Neural crest cell (in vitro differentiated cells): ENCODE data around the gene B4GALT6. TPM values are rescaled to one million over a fixed set of nuclear protein-coding genes. Genes with fewer than 3 reads are reported as not detected.

Experiments
- DNase-seq: peaks from one replicate; pipeline ENCODE4 v3.0.0; 2021; ENCODE audit warnings: low read depth, mixed read lengths, low spot score
- H3K27ac Mint-ChIP-seq: one replicate; pipeline ENCODE4 v1.8.0; 2021; ENCODE audit warnings: mild to moderate bottlenecking, mixed read lengths; ENCODE audit not compliant: unreplicated experiment
- H3K27me3 Mint-ChIP-seq: 2 replicates; pipeline ENCODE4 v1.8.0; 2021; ENCODE audit warnings: low read depth, mild to moderate bottlenecking, mixed read lengths
- H3K36me3 Mint-ChIP-seq: 2 replicates; pipeline ENCODE4 v1.8.0; 2021; ENCODE audit warnings: low read depth, mild to moderate bottlenecking, mixed read lengths
- H3K4me1 Mint-ChIP-seq: 2 replicates; pipeline ENCODE4 v1.8.0; 2021; ENCODE audit warnings: mixed read lengths
- H3K4me3 Mint-ChIP-seq: one replicate; pipeline ENCODE4 v1.8.0; 2021; ENCODE audit warnings: mild to moderate bottlenecking, mixed read lengths
- H3K9me3 Mint-ChIP-seq: 2 replicates; pipeline ENCODE4 v1.8.0; 2021; ENCODE audit warnings: mixed read lengths
- total RNA-seq: library from RNA; stranded (reverse); gene quantifications from 2 replicates; pipeline ENCODE4 v1.2.1, GENCODE V29; 2021
- TF ChIP-seq, protein P1 (sequence below): fragments of 200-600 bp; sonication (generic); conservative IDR thresholded peaks from 2 replicates; pipeline ENCODE4 v1.5.0; 2021; ENCODE audit warnings: antibody characterized with exemption, mild to moderate bottlenecking

Gene B4GALT6
- total RNA-seq, 1 donor from 2014 or later, result 43.4 TPM

DNA sequence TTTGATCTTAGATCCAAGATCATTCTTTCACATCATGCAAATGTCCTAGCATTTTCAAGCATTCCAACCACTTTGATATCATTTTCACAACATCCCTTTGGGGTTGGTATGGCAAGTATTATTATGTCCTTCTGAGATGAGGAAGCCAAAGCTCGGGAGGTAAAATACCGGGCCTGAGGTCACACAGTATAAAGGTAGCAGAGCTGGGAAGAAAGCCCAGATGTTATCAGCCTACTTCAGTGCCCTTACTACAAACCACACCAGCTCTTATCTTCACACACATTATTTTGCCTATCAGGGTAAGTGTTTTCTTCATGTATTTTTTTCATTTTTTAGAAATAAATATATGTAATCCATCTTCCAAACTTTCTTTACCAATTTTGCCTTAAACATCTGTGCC, 4.2 kb upstream of the B4GALT6 start:
- H3K4me3 Mint-ChIP-seq, result no peak overlapping the region
- H3K36me3 Mint-ChIP-seq, result no peaks in the 10 kb centered on the region
- DNase-seq, result no peak
- TF ChIP-seq, protein P1, sequence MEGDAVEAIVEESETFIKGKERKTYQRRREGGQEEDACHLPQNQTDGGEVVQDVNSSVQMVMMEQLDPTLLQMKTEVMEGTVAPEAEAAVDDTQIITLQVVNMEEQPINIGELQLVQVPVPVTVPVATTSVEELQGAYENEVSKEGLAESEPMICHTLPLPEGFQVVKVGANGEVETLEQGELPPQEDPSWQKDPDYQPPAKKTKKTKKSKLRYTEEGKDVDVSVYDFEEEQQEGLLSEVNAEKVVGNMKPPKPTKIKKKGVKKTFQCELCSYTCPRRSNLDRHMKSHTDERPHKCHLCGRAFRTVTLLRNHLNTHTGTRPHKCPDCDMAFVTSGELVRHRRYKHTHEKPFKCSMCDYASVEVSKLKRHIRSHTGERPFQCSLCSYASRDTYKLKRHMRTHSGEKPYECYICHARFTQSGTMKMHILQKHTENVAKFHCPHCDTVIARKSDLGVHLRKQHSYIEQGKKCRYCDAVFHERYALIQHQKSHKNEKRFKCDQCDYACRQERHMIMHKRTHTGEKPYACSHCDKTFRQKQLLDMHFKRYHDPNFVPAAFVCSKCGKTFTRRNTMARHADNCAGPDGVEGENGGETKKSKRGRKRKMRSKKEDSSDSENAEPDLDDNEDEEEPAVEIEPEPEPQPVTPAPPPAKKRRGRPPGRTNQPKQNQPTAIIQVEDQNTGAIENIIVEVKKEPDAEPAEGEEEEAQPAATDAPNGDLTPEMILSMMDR, result no peak
- H3K9me3 Mint-ChIP-seq, result no peaks in the 10 kb centered on the region
- peaks cover 22% of the 10 kb centered on the region for H3K4me1 Mint-ChIP-seq
- no peak overlapping the region for H3K27ac Mint-ChIP-seq
- H3K27me3 Mint-ChIP-seq, result no peaks in the 10 kb centered on the region

DNA sequence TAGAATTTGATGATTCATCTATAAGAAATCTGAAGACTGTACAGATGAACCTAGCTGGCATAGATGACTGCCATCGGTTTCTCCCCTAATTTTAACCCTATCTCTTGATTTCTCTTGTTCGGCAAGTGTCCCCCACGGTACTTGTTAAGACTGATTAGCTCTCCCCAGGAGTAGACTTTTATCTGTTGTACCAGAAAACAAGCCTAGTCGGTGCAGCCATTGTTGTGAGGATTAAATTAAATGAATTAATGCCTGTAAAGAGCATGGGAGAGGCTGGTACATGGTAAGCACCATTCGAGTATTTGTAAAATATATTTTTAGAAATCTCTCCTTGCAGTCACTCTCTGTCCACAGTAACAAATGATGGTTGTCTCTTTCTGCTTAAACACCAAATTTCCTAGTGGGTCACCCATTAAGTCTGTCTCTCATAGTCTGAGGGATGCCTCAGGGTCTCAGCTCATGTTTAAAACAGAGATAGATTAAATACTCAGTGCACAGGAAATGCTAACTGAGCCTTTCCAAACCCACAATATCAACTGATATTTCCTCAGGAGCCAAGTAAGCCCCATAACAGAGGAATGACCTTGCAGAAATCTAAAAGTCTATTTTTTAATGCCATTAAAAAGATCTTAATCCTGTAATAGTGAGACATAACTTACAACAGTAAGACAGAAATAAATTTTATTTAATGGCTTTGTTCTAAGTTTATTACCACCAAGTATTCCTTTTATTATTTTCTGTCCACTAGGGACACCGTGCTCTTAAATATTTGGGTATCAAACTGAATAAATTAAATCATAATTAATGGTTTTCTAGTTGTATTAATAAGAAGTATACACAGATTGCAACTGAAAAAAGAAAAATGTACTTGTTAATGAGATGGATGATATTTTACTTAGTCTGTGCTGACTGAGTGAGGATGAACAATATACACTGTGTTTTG, 2.9 kb upstream of the B4GALT6 start:
- H3K4me3 Mint-ChIP-seq, result peak overlapping the region; percentile 99
- no peak for DNase-seq
- H3K27ac Mint-ChIP-seq, result peak overlapping the region; percentile 75

DNA sequence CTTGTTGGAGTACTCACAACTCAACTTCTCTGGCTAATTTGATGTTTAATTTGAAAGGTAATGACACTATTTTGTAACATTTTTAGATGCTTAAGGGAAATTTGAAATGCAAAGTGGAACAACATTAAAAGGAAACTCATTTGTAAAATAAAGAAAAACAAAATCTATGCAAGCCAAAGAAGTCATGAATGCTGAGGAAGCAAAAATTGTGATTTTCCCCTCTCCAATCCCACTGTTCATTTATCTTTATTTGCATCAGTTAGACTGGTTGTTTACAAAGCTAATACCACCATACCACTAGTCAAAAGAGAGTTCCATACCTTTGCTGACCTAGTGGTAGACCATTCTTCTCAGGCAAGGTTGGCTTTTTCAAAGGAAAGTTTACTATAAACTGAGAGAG, 2.2 kb upstream of the B4GALT6 start:
- Mint-ChIP-seq H3K27ac (no peak overlapping the region), H3K27me3 (no peaks in the 10 kb centered on the region), H3K36me3 (no peaks in the 10 kb centered on the region), H3K4me1 (peaks cover 38% of the 10 kb centered on the region), H3K9me3 (no peaks in the 10 kb centered on the region), H3K4me3 (peak overlapping the region; percentile 99)
- DNase-seq, result no peak
- TF ChIP-seq, protein P1, result no peak

More for the DNA sequence above, 2.9 kb upstream of the B4GALT6 start:
- Mint-ChIP-seq H3K9me3 (no peaks in the 10 kb centered on the region), H3K36me3 (no peaks in the 10 kb centered on the region), H3K27me3 (no peaks in the 10 kb centered on the region), H3K4me1 (peaks cover 35% of the 10 kb centered on the region)
- TF ChIP-seq, protein P1, result peak; percentile 49

DNA sequence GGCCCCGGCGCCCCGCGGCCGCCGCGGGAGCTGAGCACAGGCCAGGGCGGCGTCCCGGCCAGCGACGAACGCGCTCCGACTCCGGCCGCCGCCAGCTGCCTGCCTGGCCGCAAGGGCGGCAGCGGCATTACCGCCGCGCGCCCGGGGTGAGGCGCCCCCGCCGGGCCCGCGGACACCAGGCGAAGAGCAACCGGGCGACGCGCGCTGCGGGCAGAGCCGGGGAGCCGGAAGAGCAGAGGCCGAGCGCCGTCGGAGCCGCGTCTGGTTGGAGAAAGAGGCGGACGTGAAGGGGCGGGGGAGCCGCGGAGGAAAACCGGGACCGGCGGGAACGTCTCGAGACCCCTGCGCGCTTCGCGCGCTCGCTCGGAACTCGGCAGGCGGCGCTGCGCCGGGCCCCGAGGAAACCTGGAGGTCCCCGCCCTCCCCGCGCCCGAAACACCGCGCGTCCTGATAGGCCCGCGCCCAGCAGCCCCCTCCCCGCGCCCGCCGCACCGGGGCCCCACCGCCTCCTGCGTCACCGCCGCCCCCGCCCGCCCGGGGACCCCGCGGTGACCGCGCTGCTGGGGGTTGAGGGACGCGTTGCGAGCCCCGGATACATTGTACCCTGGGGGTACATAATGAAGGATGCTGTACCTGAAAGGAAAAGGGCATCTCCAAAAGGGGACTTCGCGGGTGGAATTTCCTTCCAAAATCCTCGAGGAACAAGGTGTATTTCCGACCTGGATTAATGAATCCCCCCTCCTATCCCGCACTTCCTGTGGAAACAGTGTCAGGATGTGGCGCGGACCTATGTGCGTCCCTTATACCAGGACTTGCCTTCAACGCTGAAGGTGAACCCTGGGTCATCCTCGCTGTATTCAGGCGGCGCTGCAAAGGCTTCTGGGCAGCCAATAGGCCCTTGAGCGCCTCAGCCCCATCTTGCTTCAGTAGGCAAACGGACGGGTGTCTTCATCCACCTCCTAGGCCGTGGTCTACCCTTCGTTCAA, 1.0 kb upstream of the B4GALT6 start:
- DNase-seq, result peak; percentile 69
- Mint-ChIP-seq H3K4me1 (peaks cover 48% of the 10 kb centered on the region), H3K27me3 (no peaks in the 10 kb centered on the region), H3K36me3 (no peaks in the 10 kb centered on the region), H3K9me3 (no peaks in the 10 kb centered on the region), H3K27ac (peak overlapping the region; percentile 96), H3K4me3 (peak overlapping the region; percentile 99)
- TF ChIP-seq, protein P1, result peak; percentile 61

DNA sequence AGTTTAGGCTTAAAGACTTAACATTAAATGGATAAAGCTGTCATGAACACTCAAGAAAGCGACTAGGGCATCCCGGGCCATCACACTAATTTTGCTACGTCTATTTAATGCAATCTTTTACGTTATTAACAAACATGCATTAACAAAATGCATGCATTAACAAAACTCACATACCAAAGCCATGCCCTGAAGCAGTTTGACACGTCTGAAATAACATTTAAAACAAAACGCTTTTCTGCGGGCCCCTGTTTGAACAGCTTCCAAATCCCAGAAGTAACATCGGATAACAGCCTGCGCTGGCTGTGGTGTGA, 458 bp downstream of the B4GALT6 start:
- H3K27me3 Mint-ChIP-seq, result no peaks in the 10 kb centered on the region
- no peak for DNase-seq
- no peaks in the 10 kb centered on the region for H3K9me3 Mint-ChIP-seq
- H3K4me1 Mint-ChIP-seq, result peaks cover 57% of the 10 kb centered on the region
- H3K36me3 Mint-ChIP-seq, result no peaks in the 10 kb centered on the region
- peak overlapping the region; percentile 94 for H3K27ac Mint-ChIP-seq
- TF ChIP-seq, protein P1, result no peak
- peak overlapping the region; percentile 97 for H3K4me3 Mint-ChIP-seq
